ENCODE data around the gene KSR2.
"Not testable (repeated sequence)": the region's sequence is repeated elsewhere in the genome, so short reads cannot be mapped to it uniquely, and the experiment has no call there.

KSR2 gene

DNA sequence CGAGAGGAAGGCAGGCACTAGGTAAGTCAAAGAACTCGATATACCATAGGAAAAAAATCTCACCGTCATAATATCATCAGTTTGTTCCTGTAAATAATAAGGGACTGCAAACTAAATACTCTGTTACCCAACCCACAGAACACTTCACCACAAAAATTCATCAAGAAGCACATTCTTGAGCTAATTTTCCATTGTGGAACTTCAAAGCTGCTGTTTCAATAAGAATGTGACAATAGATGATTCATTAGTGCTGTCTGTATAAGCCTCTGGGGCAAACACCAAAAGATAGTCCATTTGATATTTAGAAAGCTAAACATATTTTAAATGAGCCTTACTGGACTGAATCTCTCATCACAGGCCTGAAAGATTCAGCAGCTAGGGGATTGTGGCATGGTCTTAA, 219.4 kb downstream of the KSR2 start:
- H3K27ac ChIP-seq (ENCODE audit: low read length) = no peak overlapping the region
- H3K4me1 ChIP-seq (ENCODE audit: low read length) = no peaks in the 10 kb centered on the region
- no peak overlapping the region for H2AFZ ChIP-seq (ENCODE audit: low read depth, low read length)
- H3K9ac ChIP-seq (ENCODE audit: low read length) = no peak overlapping the region
- H3K79me2 ChIP-seq (ENCODE audit: low read length) = no peaks in the 10 kb centered on the region
- H3K36me3 ChIP-seq (replicated peaks; ENCODE audit: low read depth, low read length) = no peaks in the 10 kb centered on the region
- no peak overlapping the region for H3K4me3 ChIP-seq (ENCODE audit: low read length)
- no peak overlapping the region for H3K4me2 ChIP-seq (ENCODE audit: low read length)
- no peaks in the 10 kb centered on the region for H3K9me3 ChIP-seq (ENCODE audit: insufficient read depth, low read length)
- no peak for TF ChIP-seq EZH2phosphoT487 (IDR thresholded peaks at IDR 0.05; ENCODE audit: low read depth)
- TF ChIP-seq, protein P1, sequence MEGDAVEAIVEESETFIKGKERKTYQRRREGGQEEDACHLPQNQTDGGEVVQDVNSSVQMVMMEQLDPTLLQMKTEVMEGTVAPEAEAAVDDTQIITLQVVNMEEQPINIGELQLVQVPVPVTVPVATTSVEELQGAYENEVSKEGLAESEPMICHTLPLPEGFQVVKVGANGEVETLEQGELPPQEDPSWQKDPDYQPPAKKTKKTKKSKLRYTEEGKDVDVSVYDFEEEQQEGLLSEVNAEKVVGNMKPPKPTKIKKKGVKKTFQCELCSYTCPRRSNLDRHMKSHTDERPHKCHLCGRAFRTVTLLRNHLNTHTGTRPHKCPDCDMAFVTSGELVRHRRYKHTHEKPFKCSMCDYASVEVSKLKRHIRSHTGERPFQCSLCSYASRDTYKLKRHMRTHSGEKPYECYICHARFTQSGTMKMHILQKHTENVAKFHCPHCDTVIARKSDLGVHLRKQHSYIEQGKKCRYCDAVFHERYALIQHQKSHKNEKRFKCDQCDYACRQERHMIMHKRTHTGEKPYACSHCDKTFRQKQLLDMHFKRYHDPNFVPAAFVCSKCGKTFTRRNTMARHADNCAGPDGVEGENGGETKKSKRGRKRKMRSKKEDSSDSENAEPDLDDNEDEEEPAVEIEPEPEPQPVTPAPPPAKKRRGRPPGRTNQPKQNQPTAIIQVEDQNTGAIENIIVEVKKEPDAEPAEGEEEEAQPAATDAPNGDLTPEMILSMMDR (IDR thresholded peaks at IDR 0.05; ENCODE audit: low read depth, low read length) = no peak
- H4K20me1 ChIP-seq (ENCODE audit: insufficient read depth, low read length) = no peaks in the 10 kb centered on the region
- no peaks in the 10 kb centered on the region for H3K27me3 ChIP-seq (ENCODE audit: low read depth, low read length)

DNA sequence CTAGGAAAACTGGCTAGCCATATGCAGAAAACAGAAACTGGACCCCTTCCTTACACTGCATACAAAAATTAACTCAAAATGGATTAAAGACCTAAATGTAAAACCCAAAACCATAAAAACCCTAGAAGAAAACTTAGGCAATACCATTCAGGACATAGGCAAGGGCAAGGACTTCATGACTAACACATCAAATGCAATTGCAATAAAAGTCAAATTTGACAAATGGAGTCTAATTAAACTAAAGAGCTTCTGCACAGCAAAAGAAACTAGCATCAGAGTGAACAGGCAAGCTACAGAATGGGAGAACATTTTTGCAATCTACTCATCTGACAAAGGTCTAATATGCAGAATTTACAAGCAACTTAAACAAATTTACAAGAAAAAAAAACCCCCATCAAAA, 222.4 kb downstream of the KSR2 start:
- H3K36me3 ChIP-seq (replicated peaks; ENCODE audit: low read depth, low read length); H3K4me3 ChIP-seq (ENCODE audit: low read length); H3K9ac ChIP-seq (ENCODE audit: low read length); H3K27ac ChIP-seq (ENCODE audit: low read length); H3K4me2 ChIP-seq (ENCODE audit: low read length); H4K20me1 ChIP-seq (ENCODE audit: insufficient read depth, low read length); H3K9me3 ChIP-seq (ENCODE audit: insufficient read depth, low read length); H3K27me3 ChIP-seq (ENCODE audit: low read depth, low read length); H3K79me2 ChIP-seq (ENCODE audit: low read length); H2AFZ ChIP-seq (ENCODE audit: low read depth, low read length); H3K4me1 ChIP-seq (ENCODE audit: low read length): not testable (repeated sequence)

DNA sequence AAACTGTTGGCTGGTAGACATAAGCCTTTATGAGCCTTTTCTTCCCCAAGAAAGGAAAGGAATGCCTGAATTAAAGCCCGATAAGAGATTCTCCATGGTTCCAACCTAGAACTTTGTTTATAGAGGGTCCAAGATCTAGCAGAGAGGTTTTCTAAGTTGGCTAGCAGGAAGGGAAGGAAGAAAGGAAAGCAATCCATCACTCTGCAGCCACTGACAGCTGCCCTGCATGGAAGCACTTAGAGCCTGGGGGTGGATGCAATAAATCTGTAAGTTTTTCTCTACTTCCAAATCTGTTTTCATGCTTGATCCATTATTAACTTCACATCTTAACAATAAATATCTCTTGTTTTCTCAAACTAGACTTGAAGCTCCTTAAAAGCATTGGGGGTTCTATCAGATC, 224.4 kb downstream of the KSR2 start:
- Histone ChIP-seq H3K36me3 (replicated peaks; ENCODE audit: low read depth, low read length) (no peaks in the 10 kb centered on the region), H3K79me2 (ENCODE audit: low read length) (no peaks in the 10 kb centered on the region), H3K27me3 (ENCODE audit: low read depth, low read length) (no peaks in the 10 kb centered on the region), H4K20me1 (ENCODE audit: insufficient read depth, low read length) (no peaks in the 10 kb centered on the region), H3K4me3 (ENCODE audit: low read length) (no peak overlapping the region), H3K4me1 (ENCODE audit: low read length) (no peaks in the 10 kb centered on the region), H2AFZ (ENCODE audit: low read depth, low read length) (no peak overlapping the region), H3K9ac (ENCODE audit: low read length) (no peak overlapping the region), H3K27ac (ENCODE audit: low read length) (no peak overlapping the region), H3K9me3 (ENCODE audit: insufficient read depth, low read length) (no peaks in the 10 kb centered on the region), H3K4me2 (ENCODE audit: low read length) (no peak overlapping the region)
- TF ChIP-seq, protein P1 (IDR thresholded peaks at IDR 0.05; ENCODE audit: low read depth, low read length) = no peak
- TF ChIP-seq EZH2phosphoT487 (IDR thresholded peaks at IDR 0.05; ENCODE audit: low read depth) = no peak

DNA sequence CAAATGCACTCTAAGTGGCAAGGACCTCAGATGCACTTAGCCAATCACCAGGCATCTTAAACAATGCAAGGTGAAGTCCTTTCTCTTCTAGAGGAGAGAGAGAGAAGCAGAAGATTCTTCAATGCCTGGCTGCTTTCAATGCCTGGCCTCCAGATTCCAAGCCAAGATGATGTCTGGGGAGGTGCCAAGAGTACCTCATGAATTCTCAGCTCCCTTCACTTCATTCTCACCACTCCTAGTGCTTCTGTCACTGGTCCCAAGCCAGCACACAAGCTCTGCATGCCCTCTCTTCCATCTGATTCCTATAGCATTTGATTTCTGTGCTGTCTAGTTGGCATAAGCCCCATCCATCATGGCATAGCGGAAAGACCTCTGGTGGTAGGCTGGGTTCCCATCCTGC, 225.0 kb downstream of the KSR2 start:
- H2AFZ ChIP-seq (ENCODE audit: low read depth, low read length) = no peak overlapping the region
- no peak for TF ChIP-seq EZH2phosphoT487 (IDR thresholded peaks at IDR 0.05; ENCODE audit: low read depth)
- TF ChIP-seq, protein P1 (IDR thresholded peaks at IDR 0.05; ENCODE audit: low read depth, low read length) = no peak

DNA sequence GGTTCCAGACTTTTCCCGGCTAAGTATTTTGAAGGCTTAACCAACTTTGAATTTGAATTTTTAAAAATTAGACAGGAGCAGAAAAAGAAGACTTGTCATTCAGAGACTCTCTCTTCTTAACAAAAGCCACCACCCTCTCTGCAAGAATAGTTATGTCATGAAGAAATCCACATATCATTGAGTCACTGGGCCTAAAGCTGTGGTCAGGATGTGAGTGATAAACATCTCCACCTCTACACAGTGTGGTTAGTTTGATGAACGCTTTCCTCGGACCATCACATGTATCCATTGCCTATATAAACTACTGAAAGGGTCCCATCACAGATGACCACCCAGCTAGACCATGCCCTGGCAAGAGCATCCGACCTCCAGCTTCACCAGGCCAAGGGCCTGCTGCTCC, 226.1 kb downstream of the KSR2 start:
- Histone ChIP-seq H3K9me3 (ENCODE audit: insufficient read depth, low read length) (no peaks in the 10 kb centered on the region), H2AFZ (ENCODE audit: low read depth, low read length) (no peak overlapping the region), H4K20me1 (ENCODE audit: insufficient read depth, low read length) (no peaks in the 10 kb centered on the region), H3K4me3 (ENCODE audit: low read length) (no peak overlapping the region), H3K4me1 (ENCODE audit: low read length) (no peaks in the 10 kb centered on the region), H3K9ac (ENCODE audit: low read length) (no peak overlapping the region), H3K27me3 (ENCODE audit: low read depth, low read length) (no peaks in the 10 kb centered on the region), H3K36me3 (replicated peaks; ENCODE audit: low read depth, low read length) (no peaks in the 10 kb centered on the region), H3K4me2 (ENCODE audit: low read length) (no peak overlapping the region), H3K27ac (ENCODE audit: low read length) (no peak overlapping the region), H3K79me2 (ENCODE audit: low read length) (no peaks in the 10 kb centered on the region)
- TF ChIP-seq EZH2phosphoT487 (IDR thresholded peaks at IDR 0.05; ENCODE audit: low read depth) = no peak
- TF ChIP-seq, protein P1 (IDR thresholded peaks at IDR 0.05; ENCODE audit: low read depth, low read length) = no peak

More for the DNA sequence above, 225.0 kb downstream of the KSR2 start:
- Histone ChIP-seq H3K27ac (ENCODE audit: low read length) (no peak overlapping the region), H3K4me2 (ENCODE audit: low read length) (no peak overlapping the region), H3K36me3 (replicated peaks; ENCODE audit: low read depth, low read length) (no peaks in the 10 kb centered on the region), H3K27me3 (ENCODE audit: low read depth, low read length) (no peaks in the 10 kb centered on the region), H3K9me3 (ENCODE audit: insufficient read depth, low read length) (no peaks in the 10 kb centered on the region), H3K9ac (ENCODE audit: low read length) (no peak overlapping the region), H3K79me2 (ENCODE audit: low read length) (no peaks in the 10 kb centered on the region), H3K4me1 (ENCODE audit: low read length) (no peaks in the 10 kb centered on the region), H3K4me3 (ENCODE audit: low read length) (no peak overlapping the region), H4K20me1 (ENCODE audit: insufficient read depth, low read length) (no peaks in the 10 kb centered on the region)

Measured in OCI-LY3 (cell line).